Smooth muscle cell (in vitro differentiated cells): Measurements from ENCODE around the gene LDOC1. TPM values are rescaled to one million over a fixed set of nuclear protein-coding genes. Genes with fewer than 3 reads are reported as not detected.

Source experiments
- DNase-seq: peaks from one replicate; lab custom pipeline; 2025; ENCODE audit not compliant: unreplicated experiment; lab: John Stamatoyannopoulos, UW
- H2AFZ ChIP-seq: fragments of 200-600 bp; sonication (generic); 2 replicates; pipeline ENCODE4 v1.6.0; 2016; ENCODE audit warnings: antibody characterized with exemption, low read depth, mild to moderate bottlenecking
- H3F3A ChIP-seq: fragments of 200-600 bp; sonication (generic); 2 replicates; pipeline ENCODE4 v1.6.0; 2017; ENCODE audit warnings: antibody characterized with exemption, low read depth
- H3K27ac ChIP-seq: fragments of 200-600 bp; sonication (generic); 2 replicates; pipeline ENCODE4 v1.5.1; 2016; ENCODE audit warnings: low read depth, mild to moderate bottlenecking
- H3K27me3 ChIP-seq: fragments of 200-600 bp; sonication (generic); 2 replicates; pipeline ENCODE4 v1.6.1; 2016; ENCODE audit warnings: low read depth, mild to moderate bottlenecking
- H3K36me3 ChIP-seq: fragments of 200-600 bp; sonication (generic); 2 replicates; pipeline ENCODE4 v1.5.1; 2016; ENCODE audit warnings: low read depth
- H3K4me1 ChIP-seq: fragments of 200-600 bp; sonication (generic); 2 replicates; pipeline ENCODE4 v1.5.1; 2016; ENCODE audit warnings: low read depth
- H3K4me2 ChIP-seq: fragments of 200-600 bp; sonication (generic); 2 replicates; pipeline ENCODE4 v1.6.0; 2016; ENCODE audit warnings: mild to moderate bottlenecking
- H3K4me3 ChIP-seq: fragments of 200-600 bp; sonication (generic); 2 replicates; pipeline ENCODE4 v1.5.1; 2016; ENCODE audit warnings: mild to moderate bottlenecking
- H3K79me2 ChIP-seq: fragments of 200-600 bp; sonication (generic); 2 replicates; pipeline ENCODE4 v1.6.0; 2016; ENCODE audit warnings: low read depth, mild to moderate bottlenecking
- H3K9ac ChIP-seq: fragments of 200-600 bp; sonication (generic); 2 replicates; pipeline ENCODE4 v1.6.0; 2016; ENCODE audit warnings: low read depth
- H3K9me3 ChIP-seq: fragments of 200-600 bp; sonication (generic); replicated peaks from 2 replicates; pipeline ENCODE4 v1.5.1; 2016; ENCODE audit warnings: low read depth
- H4K20me1 ChIP-seq: fragments of 200-600 bp; sonication (generic); 2 replicates; pipeline ENCODE4 v1.6.0; 2016; ENCODE audit warnings: low read depth
- WGBS: methylation state at CpG from one replicate; pipeline ENCODE4 v1.1.7; 2016; ENCODE audit warnings: low lambda C conversion rate; 5-methylcytosine and 5-hydroxymethylcytosine counted together
- polyA plus RNA-seq: library from polyadenylated mRNA; unstranded; fragments of >200 nt; fragmentation: Nextera tagmentation; extraction: Ambion mirVana; gene quantifications from 2 replicates; pipeline ENCODE4 v1.2.1, GENCODE V29; 2016
- total RNA-seq: library from RNA; depleted of rRNA; stranded (reverse); fragments of >200 nt; gene quantifications from 2 replicates; pipeline ENCODE4 v1.2.3, GENCODE V29; 2014
- TF ChIP-seq, protein P1 (sequence below): fragments of 200-600 bp; sonication (generic); IDR thresholded peaks from 2 replicates; pipeline ENCODE4 v1.5.1; 2017; ENCODE audit warnings: borderline replicate concordance, mild to moderate bottlenecking, antibody characterized with exemption; ENCODE audit not compliant: insufficient read depth, poor library complexity, severe bottlenecking

The LDOC1 gene
- total and polyA plus RNA-seq, 2 experiments from 2014 or later, result 10.5 to 74.4 TPM

DNA sequence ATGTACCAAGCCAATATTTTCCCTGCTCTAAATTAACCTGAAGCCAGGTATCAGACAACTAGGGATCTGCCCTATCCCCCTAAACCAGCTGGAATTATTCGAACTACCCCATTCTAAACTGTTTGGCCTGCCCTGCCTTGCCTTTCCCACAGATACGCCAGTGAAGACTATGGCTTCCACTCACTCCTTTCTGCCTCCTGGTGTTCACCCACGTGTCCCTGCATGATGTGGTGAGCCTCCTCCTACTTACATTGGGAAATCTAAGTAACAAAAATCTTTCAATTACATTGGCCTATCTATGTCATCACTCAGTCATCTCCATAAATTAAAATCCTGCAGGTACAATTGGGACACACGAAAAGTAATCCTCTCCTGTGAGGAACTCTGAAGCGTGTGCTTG, 6.1 kb upstream of the LDOC1 start:
- H3K4me1 ChIP-seq, result no peaks in the 10 kb centered on the region
- H3K36me3 ChIP-seq, result no peaks in the 10 kb centered on the region
- H4K20me1 ChIP-seq, result no peaks in the 10 kb centered on the region
- no peak overlapping the region for H3K4me2 ChIP-seq
- H3K27ac ChIP-seq, result no peak overlapping the region
- TF ChIP-seq, protein P1, sequence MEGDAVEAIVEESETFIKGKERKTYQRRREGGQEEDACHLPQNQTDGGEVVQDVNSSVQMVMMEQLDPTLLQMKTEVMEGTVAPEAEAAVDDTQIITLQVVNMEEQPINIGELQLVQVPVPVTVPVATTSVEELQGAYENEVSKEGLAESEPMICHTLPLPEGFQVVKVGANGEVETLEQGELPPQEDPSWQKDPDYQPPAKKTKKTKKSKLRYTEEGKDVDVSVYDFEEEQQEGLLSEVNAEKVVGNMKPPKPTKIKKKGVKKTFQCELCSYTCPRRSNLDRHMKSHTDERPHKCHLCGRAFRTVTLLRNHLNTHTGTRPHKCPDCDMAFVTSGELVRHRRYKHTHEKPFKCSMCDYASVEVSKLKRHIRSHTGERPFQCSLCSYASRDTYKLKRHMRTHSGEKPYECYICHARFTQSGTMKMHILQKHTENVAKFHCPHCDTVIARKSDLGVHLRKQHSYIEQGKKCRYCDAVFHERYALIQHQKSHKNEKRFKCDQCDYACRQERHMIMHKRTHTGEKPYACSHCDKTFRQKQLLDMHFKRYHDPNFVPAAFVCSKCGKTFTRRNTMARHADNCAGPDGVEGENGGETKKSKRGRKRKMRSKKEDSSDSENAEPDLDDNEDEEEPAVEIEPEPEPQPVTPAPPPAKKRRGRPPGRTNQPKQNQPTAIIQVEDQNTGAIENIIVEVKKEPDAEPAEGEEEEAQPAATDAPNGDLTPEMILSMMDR, result no peak
- DNase-seq, result no peak
- no peak overlapping the region for H3K9ac ChIP-seq
- no peak overlapping the region for H2AFZ ChIP-seq
- no peaks in the 10 kb centered on the region for H3K27me3 ChIP-seq
- WGBS, result 64% methylated on average over 5 of the region's 5 CpGs
- H3K4me3 ChIP-seq, result no peak overlapping the region
- peaks cover 2% of the 10 kb centered on the region for H3K9me3 ChIP-seq
- no peaks in the 10 kb centered on the region for H3F3A ChIP-seq
- H3K79me2 ChIP-seq, result no peaks in the 10 kb centered on the region

DNA sequence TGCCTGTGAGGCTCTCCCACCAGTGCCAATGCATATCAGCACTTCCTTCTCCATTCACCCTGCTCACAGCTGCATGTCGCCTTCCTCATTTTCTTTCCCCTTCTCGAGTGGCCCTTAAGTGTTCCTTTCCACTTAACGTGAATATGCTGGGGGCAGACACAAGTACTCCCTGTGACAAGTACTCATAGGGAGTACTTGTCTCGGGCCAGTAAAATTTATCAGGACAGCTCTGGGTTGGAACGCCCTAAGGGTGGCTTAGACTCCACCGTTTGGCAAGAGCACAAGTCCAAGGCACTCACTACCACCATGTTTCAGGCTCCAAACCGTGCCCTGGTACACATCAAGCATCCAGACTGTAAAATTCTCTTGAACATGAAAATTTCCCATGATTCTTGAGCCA, 3.9 kb upstream of the LDOC1 start:
- Histone ChIP-seq H3K4me2 (no peak overlapping the region), H3K36me3 (no peaks in the 10 kb centered on the region), H3K27me3 (no peaks in the 10 kb centered on the region), H3K4me3 (no peak overlapping the region), H4K20me1 (no peaks in the 10 kb centered on the region), H3K27ac (no peak overlapping the region), H3K9me3 (peaks cover 2% of the 10 kb centered on the region), H3K9ac (no peak overlapping the region), H2AFZ (no peak overlapping the region), H3K4me1 (no peaks in the 10 kb centered on the region), H3F3A (no peaks in the 10 kb centered on the region), H3K79me2 (no peaks in the 10 kb centered on the region)
- WGBS, result 68% methylated on average over 7 of the region's 7 CpGs
- no peak for DNase-seq
- TF ChIP-seq, protein P1, result no peak

DNA sequence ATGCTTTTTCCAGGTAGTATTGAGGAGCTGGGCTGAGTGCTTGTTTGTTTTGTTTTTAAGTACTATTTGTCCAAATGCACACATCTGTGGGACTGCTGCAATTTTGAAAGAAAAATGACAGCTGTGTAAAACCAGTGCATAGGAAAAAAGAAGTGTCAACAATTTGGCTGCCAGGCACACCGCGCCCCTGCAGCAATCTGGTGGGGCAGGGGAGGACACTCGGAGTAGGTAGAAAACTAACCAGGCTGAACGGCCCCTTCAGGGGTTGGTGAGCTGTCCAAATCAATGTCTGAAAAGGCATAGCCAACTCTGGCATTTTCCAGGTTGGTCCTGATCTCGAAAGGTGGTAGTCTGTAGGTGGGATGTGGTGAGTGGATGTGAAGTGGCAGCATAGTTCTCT, 1.1 kb downstream of the LDOC1 start:
- Histone ChIP-seq H2AFZ (no peak overlapping the region), H3K9ac (no peak overlapping the region), H3K27me3 (no peaks in the 10 kb centered on the region), H3K4me1 (no peaks in the 10 kb centered on the region), H4K20me1 (no peaks in the 10 kb centered on the region), H3K4me2 (peak overlapping the region; percentile 85), H3K27ac (no peak overlapping the region), H3F3A (no peaks in the 10 kb centered on the region), H3K4me3 (peak overlapping the region; percentile 58), H3K9me3 (no peaks in the 10 kb centered on the region), H3K79me2 (no peaks in the 10 kb centered on the region), H3K36me3 (no peaks in the 10 kb centered on the region)
- TF ChIP-seq, protein P1, result no peak
- DNase-seq, result no peak
- WGBS, result 82% methylated on average over 5 of the region's 5 CpGs

DNA sequence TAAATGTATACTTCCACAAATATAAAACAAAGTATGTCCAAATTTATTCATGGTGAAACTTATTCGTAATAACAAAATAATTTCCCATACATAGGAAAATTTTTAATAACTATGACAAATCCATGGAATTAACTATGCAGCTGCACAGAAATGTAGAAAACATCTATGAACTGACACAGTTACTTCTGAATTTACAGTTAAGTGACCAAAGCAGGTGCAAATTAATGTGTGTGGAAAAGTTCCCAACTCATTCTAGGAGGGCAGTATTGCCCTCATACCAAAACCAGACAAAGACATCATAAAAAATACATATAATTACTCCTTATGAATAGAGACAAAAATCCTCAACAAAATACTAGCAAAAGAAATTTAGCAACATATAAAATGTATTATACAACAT, 12.5 kb downstream of the LDOC1 start:
- no peaks in the 10 kb centered on the region for H3K36me3 ChIP-seq
- H2AFZ ChIP-seq, result no peak overlapping the region
- H3K27ac ChIP-seq, result no peak overlapping the region
- no peaks in the 10 kb centered on the region for H3K4me1 ChIP-seq
- no peak overlapping the region for H3K4me2 ChIP-seq
- no peak for DNase-seq
- no peaks in the 10 kb centered on the region for H3F3A ChIP-seq
- no peaks in the 10 kb centered on the region for H3K27me3 ChIP-seq
- 61% methylated on average over 1 of the region's 1 CpG for WGBS
- H3K79me2 ChIP-seq, result no peaks in the 10 kb centered on the region
- H3K9me3 ChIP-seq, result no peaks in the 10 kb centered on the region
- H4K20me1 ChIP-seq, result no peaks in the 10 kb centered on the region
- TF ChIP-seq, protein P1, result no peak
- H3K9ac ChIP-seq, result no peak overlapping the region
- no peak overlapping the region for H3K4me3 ChIP-seq
